ENCODE data around the gene C5orf15.

C5orf15 gene

GRCh38 chr5:133935667-133935940 lies 32.8 kb downstream of the C5orf15 start:
- Histone ChIP-seq H3K4me1 (ENCODE audit: insufficient read depth, poor library complexity, severe bottlenecking) (no peaks in the 10 kb centered on the region), H3K27me3 (ENCODE audit: insufficient read depth, poor library complexity, severe bottlenecking) (no peaks in the 10 kb centered on the region), H3K27ac (ENCODE audit: poor library complexity, severe bottlenecking) (no peak overlapping the region), H3K9me3 (ENCODE audit: severe bottlenecking) (no peaks in the 10 kb centered on the region), H3K4me3 (ENCODE audit: severe bottlenecking) (no peak overlapping the region), H3K36me3 (ENCODE audit: low read depth) (no peaks in the 10 kb centered on the region)
- DNase-seq (ENCODE audit: low spot score), result no peak
- TF ChIP-seq CTCF (IDR thresholded peaks at IDR 0.05; ENCODE audit: poor library complexity, severe bottlenecking), result no peak
- no peak for ATAC-seq (ENCODE audit: low read depth)

- Histone ChIP-seq H3K9me3 (ENCODE audit: severe bottlenecking) (no peaks in the 10 kb centered on the region), H3K27me3 (ENCODE audit: insufficient read depth, poor library complexity, severe bottlenecking) (no peaks in the 10 kb centered on the region), H3K27ac (ENCODE audit: poor library complexity, severe bottlenecking) (no peak overlapping the region), H3K4me1 (ENCODE audit: insufficient read depth, poor library complexity, severe bottlenecking) (no peaks in the 10 kb centered on the region), H3K36me3 (ENCODE audit: low read depth) (no peaks in the 10 kb centered on the region), H3K4me3 (ENCODE audit: severe bottlenecking) (no peak overlapping the region)
- ATAC-seq (ENCODE audit: low read depth), result no peak
- TF ChIP-seq CTCF (IDR thresholded peaks at IDR 0.05; ENCODE audit: poor library complexity, severe bottlenecking), result no peak
- peak; percentile 53 for DNase-seq (ENCODE audit: low spot score)
Measured at GRCh38 chr5:133934822-133935666, 33.4 kb downstream of the C5orf15 start.

- H3K4me1 ChIP-seq (ENCODE audit: insufficient read depth, poor library complexity, severe bottlenecking), result no peaks in the 10 kb centered on the region
- H3K27me3 ChIP-seq (ENCODE audit: insufficient read depth, poor library complexity, severe bottlenecking), result no peaks in the 10 kb centered on the region
- H3K27ac ChIP-seq (ENCODE audit: poor library complexity, severe bottlenecking), result no peak overlapping the region
- no peak overlapping the region for H3K4me3 ChIP-seq (ENCODE audit: severe bottlenecking)
- H3K36me3 ChIP-seq (ENCODE audit: low read depth), result no peaks in the 10 kb centered on the region
- no peak for DNase-seq (ENCODE audit: low spot score)
- TF ChIP-seq CTCF (IDR thresholded peaks at IDR 0.05; ENCODE audit: poor library complexity, severe bottlenecking), result no peak
- ATAC-seq (ENCODE audit: low read depth), result no peak
- no peaks in the 10 kb centered on the region for H3K9me3 ChIP-seq (ENCODE audit: severe bottlenecking)
Measured at GRCh38 chr5:133934311-133934710, 34.1 kb downstream of the C5orf15 start.

- Histone ChIP-seq H3K4me3 (ENCODE audit: severe bottlenecking) (no peak overlapping the region), H3K27ac (ENCODE audit: poor library complexity, severe bottlenecking) (no peak overlapping the region)
- no peak for TF ChIP-seq CTCF (IDR thresholded peaks at IDR 0.05; ENCODE audit: poor library complexity, severe bottlenecking)
Measured at GRCh38 chr5:133933670-133934295, 34.6 kb downstream of the C5orf15 start.

GRCh38 chr5:133933169-133933509 lies 35.3 kb downstream of the C5orf15 start:
- Histone ChIP-seq H3K9me3 (ENCODE audit: severe bottlenecking) (no peaks in the 10 kb centered on the region), H3K27ac (ENCODE audit: poor library complexity, severe bottlenecking) (no peak overlapping the region), H3K4me3 (ENCODE audit: severe bottlenecking) (no peak overlapping the region), H3K36me3 (ENCODE audit: low read depth) (no peaks in the 10 kb centered on the region), H3K27me3 (ENCODE audit: insufficient read depth, poor library complexity, severe bottlenecking) (no peaks in the 10 kb centered on the region), H3K4me1 (ENCODE audit: insufficient read depth, poor library complexity, severe bottlenecking) (no peaks in the 10 kb centered on the region)
- TF ChIP-seq CTCF (IDR thresholded peaks at IDR 0.05; ENCODE audit: poor library complexity, severe bottlenecking), result no peak
- ATAC-seq (ENCODE audit: low read depth) (no peak), DNase-seq (ENCODE audit: low spot score) (no peak)

More at GRCh38 chr5:133933670-133934295, 34.6 kb downstream of the C5orf15 start:
- no peaks in the 10 kb centered on the region for H3K4me1 ChIP-seq (ENCODE audit: insufficient read depth, poor library complexity, severe bottlenecking)
- H3K27me3 ChIP-seq (ENCODE audit: insufficient read depth, poor library complexity, severe bottlenecking), result no peaks in the 10 kb centered on the region
- H3K36me3 ChIP-seq (ENCODE audit: low read depth), result no peaks in the 10 kb centered on the region
- H3K9me3 ChIP-seq (ENCODE audit: severe bottlenecking), result no peaks in the 10 kb centered on the region
- ATAC-seq (ENCODE audit: low read depth), result no peak
- DNase-seq (ENCODE audit: low spot score), result no peak
